Kidney (tissue), 14 donors: Measurements from ENCODE around the gene SLC6A17. TPM values are rescaled to one million over a fixed set of nuclear protein-coding genes. Genes with fewer than 3 reads are reported as not detected.

Experiments used
- DNase-seq, 5 donors: peaks; one replicate each; pipeline ENCODE4 v3.0.0-alpha.2; 2013 to 2020
- FAIRE-seq: peaks from 2 replicates; lab custom pipeline; 2012; peaks lifted over from hg19 to GRCh38; lab: Jason Lieb, UNC
- H3K27ac ChIP-seq, 2 donors: one replicate each; pipeline ENCODE4 v1.7.0; 2013; ENCODE audit warnings: low read depth in 2 of 2, low read length in 2 of 2, inconsistent platforms in 1 of 2
- H3K27me3 ChIP-seq: one replicate; pipeline ENCODE4 v1.7.1; 2013; ENCODE audit warnings: low read length, inconsistent platforms; ENCODE audit not compliant: control insufficient read depth, insufficient read depth
- H3K36me3 ChIP-seq, 3 donors: one replicate each; pipeline versions ENCODE4 v1.7.0 to v1.7.1; 2013; ENCODE audit warnings: low read length in 3 of 3, control low read depth in 1 of 3, inconsistent platforms in 1 of 3; ENCODE audit not compliant: insufficient read depth in 3 of 3, control insufficient read depth in 2 of 3
- H3K4me1 ChIP-seq, 3 donors: one replicate each; pipeline versions ENCODE4 v1.7.0 to v1.7.1; 2013; ENCODE audit warnings: low read length in 3 of 3, inconsistent platforms in 1 of 3, low read depth in 1 of 3; ENCODE audit not compliant: control insufficient read depth in 2 of 3, insufficient read depth in 2 of 3
- H3K4me3 ChIP-seq, 3 donors: one replicate each; pipeline versions ENCODE4 v1.7.0 to v1.8.1; 2013; ENCODE audit warnings: low read length in 3 of 3, control low read depth in 1 of 3, inconsistent platforms in 1 of 3
- H3K9ac ChIP-seq, 3 donors: one replicate each; pipeline versions ENCODE4 v1.7.0 to v1.7.1; 2013; ENCODE audit warnings: low read length in 3 of 3, control low read depth in 1 of 3, inconsistent platforms in 1 of 3
- H3K9me3 ChIP-seq, 3 donors: one replicate each; pipeline versions ENCODE4 v1.7.0 to v1.7.1; 2013; ENCODE audit warnings: low read length in 3 of 3, control low read depth in 1 of 3, inconsistent platforms in 1 of 3; ENCODE audit not compliant: control insufficient read depth in 2 of 3, insufficient read depth in 1 of 3
- intact Hi-C: fragments of 100-400 bp; cut with DNase I; formaldehyde crosslinking; loops from one replicate; pipeline ENCODE4 v1.11.1; 2022
- polyA plus RNA-seq: library from polyadenylated mRNA; stranded (reverse); fragments of 350-450 nt; fragmentation: Illumina TruSeq; extraction: RNeasy Lipid Tissue Mini Kit (QIAGEN cat#74804); gene quantifications from one replicate; pipeline ENCODE4 v1.2.3, GENCODE V29; 2014; ENCODE audit warnings: low read depth, low replicate concordance; ENCODE audit not compliant: insufficient read depth
- total RNA-seq: library from RNA; stranded (reverse); fragmentation: NEBNext Ultra II Directional; extraction: Animal tissue kit (Norgen Biotek cat#: 25700); gene quantifications from one replicate; pipeline ENCODE4 v1.2.1, GENCODE V29; 2021
- TF ChIP-seq, protein P1 (sequence below): IDR thresholded peaks from 3 replicates; pipeline ENCODE4 v1.5.1; 2012; ENCODE audit warnings: mild to moderate bottlenecking, moderate library complexity, borderline replicate concordance; ENCODE audit not compliant: insufficient read depth; ENCODE audit errors: extremely low read depth
- donor health status: control.
- donor health status: control.
- donor health status: control.
- donor health status: control.
- donor health status: control.
- donor health status: DM: yes; HTN: yes; CAD: no.
- donor health status: Normal renal cell carcinoma (clear cell type).

The SLC6A17 gene
- total and polyA plus RNA-seq, 2 donors from 2014 or later = 1.7 to 2.3 TPM

DNA sequence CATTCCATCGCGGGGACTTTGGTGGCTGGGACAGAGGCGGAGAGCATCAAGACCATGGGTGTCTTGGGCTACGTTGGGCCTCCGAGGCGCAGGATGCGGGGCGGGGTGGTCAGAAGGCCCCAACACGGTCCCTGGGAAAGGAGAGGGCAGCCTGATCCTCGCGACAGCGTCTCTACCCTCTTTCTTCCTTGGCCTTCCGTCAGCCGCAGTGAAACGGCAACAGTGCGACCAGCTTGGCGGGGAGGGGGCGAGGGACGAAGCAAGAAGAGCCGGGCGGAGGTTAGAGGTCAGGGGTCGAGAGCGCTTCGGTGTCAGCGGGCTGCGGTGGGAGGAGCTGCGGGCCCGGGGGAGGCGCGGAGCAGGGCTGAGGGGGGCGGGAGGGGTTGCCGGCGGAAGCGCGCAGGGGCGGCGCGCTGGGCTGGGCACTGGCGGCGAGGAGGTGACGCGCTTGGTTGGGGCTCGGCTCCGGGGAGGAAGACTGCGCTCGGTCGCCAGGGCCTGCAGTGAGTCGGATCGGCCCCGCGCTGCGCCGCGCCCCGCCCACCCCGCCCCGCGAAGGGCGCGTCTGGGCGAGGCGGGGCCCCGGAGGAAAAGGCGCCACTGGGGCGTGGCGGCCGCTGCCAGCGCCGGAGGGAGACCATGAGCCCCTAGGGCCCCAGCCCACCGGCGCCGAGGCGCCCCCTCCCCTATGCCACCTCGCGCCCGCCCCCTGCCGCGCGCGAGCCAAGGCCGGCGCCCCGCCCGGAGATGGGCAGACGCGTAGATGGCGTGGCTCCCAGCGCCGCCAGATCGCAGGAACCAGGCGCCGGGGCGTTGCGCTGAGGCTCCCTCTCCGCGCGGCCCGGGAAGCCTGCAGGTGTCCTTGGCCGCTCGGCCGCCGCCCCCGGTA is 59.7 kb downstream of the SLC6A17 start, which contains the start of gene KCNC4:
KCNC4 (plus strand) TSS at position 600 of the 889 bp plus-strand sequence. CDS start 1,186 bp downstream, outside the sequence.
- peaks cover 11% of the 10 kb centered on the region for H3K27me3 ChIP-seq
- H3K4me3 ChIP-seq = peak within 1 kb of the TSS; percentile 40 to 77 (median 56)
- H3K9ac ChIP-seq = peak within 1 kb of the TSS in 2 of 3 donors; percentile 66 to 73
- H3K36me3 ChIP-seq = no peaks in the 10 kb centered on the region
- peak within 1 kb of the TSS; percentile 93 to 95 for H3K27ac ChIP-seq
- DNase-seq = peak; percentile 64 to 98 (median 81)
- TF ChIP-seq, protein P1, sequence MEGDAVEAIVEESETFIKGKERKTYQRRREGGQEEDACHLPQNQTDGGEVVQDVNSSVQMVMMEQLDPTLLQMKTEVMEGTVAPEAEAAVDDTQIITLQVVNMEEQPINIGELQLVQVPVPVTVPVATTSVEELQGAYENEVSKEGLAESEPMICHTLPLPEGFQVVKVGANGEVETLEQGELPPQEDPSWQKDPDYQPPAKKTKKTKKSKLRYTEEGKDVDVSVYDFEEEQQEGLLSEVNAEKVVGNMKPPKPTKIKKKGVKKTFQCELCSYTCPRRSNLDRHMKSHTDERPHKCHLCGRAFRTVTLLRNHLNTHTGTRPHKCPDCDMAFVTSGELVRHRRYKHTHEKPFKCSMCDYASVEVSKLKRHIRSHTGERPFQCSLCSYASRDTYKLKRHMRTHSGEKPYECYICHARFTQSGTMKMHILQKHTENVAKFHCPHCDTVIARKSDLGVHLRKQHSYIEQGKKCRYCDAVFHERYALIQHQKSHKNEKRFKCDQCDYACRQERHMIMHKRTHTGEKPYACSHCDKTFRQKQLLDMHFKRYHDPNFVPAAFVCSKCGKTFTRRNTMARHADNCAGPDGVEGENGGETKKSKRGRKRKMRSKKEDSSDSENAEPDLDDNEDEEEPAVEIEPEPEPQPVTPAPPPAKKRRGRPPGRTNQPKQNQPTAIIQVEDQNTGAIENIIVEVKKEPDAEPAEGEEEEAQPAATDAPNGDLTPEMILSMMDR = no peak
- H3K4me1 ChIP-seq = peaks cover 0 to 28% (median under 1%) of the 10 kb centered on the region in 3 donors
- FAIRE-seq = no peak
- intact Hi-C loops = loop anchor here (5.0 kb wide), 1 partner anchor 102 kb away; no protein-coding TSS in a partner anchor
- no peaks in the 10 kb centered on the region for H3K9me3 ChIP-seq

DNA sequence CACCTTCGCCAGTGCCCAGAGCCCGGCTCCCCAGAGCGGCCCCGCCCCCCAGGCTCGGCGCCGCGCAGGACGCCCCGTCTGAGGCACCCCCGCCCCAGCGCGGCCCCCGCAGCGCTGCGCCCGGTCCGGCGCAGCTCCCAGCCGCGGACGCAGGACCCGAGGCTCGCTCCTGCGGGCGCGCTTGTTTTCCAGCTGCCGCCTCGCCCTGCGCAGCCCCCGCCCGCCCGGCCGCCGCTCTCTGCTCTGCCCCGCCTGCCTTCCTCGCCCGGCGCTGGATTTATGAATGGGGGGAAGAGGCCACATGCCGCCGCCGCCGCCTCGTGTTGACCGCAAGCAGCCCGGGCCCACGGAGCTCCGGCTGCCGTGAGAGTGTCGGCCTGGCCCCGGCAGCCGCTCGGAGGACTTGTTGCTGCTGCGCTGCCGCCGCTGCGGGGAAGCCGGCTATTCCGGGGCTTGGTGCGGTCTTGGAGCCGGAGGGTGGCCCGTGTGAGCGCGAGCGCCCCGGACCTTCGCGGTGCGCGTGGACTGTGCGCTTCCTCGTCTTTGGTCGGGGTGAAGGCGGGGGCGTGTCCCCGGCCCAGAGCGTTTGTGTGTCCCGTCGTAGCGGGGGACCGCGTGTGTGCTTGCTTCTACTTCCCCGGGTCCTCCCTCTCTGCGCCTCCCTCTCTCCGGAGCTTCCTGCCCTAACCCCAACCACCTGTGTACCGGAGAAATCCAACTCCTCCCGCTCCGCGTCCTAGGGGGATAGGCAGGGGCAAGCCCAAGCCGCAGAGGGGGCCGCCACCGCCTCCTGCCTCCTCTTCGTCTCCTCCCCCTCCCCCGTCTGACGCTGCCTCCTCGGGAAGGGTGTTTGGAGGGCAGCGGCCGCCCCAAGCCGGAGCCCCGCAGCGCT is 60.6 kb downstream of the SLC6A17 start:
- Histone ChIP-seq H3K27ac (peak overlapping the region; percentile 78 to 81), H3K4me1 (peaks cover 0 to 35% (median 9%) of the 10 kb centered on the region in 3 donors), H3K36me3 (no peaks in the 10 kb centered on the region), H3K9ac (peak overlapping the region in 2 of 3 donors; percentile 59 to 67), H3K27me3 (peaks cover 11% of the 10 kb centered on the region), H3K9me3 (no peaks in the 10 kb centered on the region), H3K4me3 (peak overlapping the region in 2 of 3 donors; percentile 56 to 64)
- DNase-seq (peak; percentile 56 to 89 (median 72)), FAIRE-seq (no peak)
- intact Hi-C loops = no loop called here
- TF ChIP-seq, protein P1 = no peak

DNA sequence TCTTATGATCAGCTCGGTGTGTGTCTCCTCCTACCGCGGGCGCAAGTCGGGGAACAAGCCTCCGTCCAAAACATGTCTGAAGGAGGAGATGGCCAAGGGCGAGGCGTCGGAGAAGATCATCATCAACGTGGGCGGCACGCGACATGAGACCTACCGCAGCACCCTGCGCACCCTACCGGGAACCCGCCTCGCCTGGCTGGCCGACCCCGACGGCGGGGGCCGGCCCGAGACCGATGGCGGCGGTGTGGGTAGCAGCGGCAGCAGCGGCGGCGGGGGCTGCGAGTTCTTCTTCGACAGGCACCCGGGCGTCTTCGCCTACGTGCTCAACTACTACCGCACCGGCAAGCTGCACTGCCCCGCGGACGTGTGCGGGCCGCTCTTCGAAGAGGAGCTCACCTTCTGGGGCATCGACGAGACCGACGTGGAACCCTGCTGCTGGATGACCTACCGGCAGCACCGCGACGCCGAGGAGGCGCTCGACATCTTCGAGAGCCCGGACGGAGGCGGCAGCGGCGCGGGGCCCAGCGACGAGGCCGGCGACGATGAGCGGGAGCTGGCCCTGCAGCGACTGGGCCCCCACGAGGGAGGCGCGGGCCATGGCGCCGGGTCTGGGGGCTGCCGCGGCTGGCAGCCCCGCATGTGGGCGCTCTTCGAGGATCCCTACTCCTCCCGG is 61.3 kb downstream of the SLC6A17 start:
- H3K27ac ChIP-seq = peak overlapping the region; percentile 78 to 81
- FAIRE-seq = no peak

More for the DNA sequence above, 61.3 kb downstream of the SLC6A17 start:
- TF ChIP-seq, protein P1 = no peak
- no peaks in the 10 kb centered on the region for H3K36me3 ChIP-seq
- peaks cover 11% of the 10 kb centered on the region for H3K27me3 ChIP-seq
- peaks cover 0 to 42% (median 11%) of the 10 kb centered on the region in 3 donors for H3K4me1 ChIP-seq
- H3K9ac ChIP-seq = peak overlapping the region in 2 of 3 donors; percentile 9 to 71
- no peaks in the 10 kb centered on the region for H3K9me3 ChIP-seq
- DNase-seq = peak in 1 of 5 donors; percentile 19
- H3K4me3 ChIP-seq = peak overlapping the region in 2 of 3 donors; percentile 56 to 64
- intact Hi-C loops = no loop called here
